Heart left ventricle (tissue), 13 donors: ENCODE results near the gene PAWR.

Source experiments
- POLR2A ChIP-seq, 2 donors: fragments of 450-650 bp; IDR thresholded peaks; one replicate each; pipeline ENCODE4 v1.6.1; 2017; ENCODE audit warnings: antibody characterized with exemption in 2 of 2, mild to moderate bottlenecking in 2 of 2, moderate library complexity in 2 of 2
- TF ChIP-seq, protein P1 (sequence below), 12 donors: fragments of 200-600 bp; sonication (generic) in 4 of 12; IDR thresholded peaks; one replicate each; pipeline versions ENCODE4 v1.5.0 to v1.8.0; 2018 to 2022; ENCODE audit warnings: antibody characterized with exemption in 12 of 12, mild to moderate bottlenecking in 5 of 12
- donor health status: ischemic (EF 13 %, LVEDD 7.1; RV severe dilation, severe dysfunction).
- donor health status: DM: no; HTN: yes; CAD: no.
- donor health status: DM: no; HTN: no; CAD: no.
- donor health status: ischemic (EF 25% LVEDD 6.9; RV normal size, moderate dysfunction).
- donor health status: ischemic (EF 25% LVEDD 5.7; RV mildly dilated, moderate dysfunction).
- donor health status: ischemic (EF 35%, LVEDD 5.7; RV mildly dilated, moderate dysfunction).
- donor health status: nonischemic (EF 11% LVEDD 7.7; RV severe dilation, severe dysfunction).
- donor health status: DM: yes; HTN: yes; CAD: no.
- donor health status: PGD.
- donor health status: ischemic (EF 29% LVEDD 5.4; RV normal size, mild dysfunction).
- donor health status: nonischemic (EF 23%, LVEDD 6.1; RV moderate dilation, normal function).

DNA sequence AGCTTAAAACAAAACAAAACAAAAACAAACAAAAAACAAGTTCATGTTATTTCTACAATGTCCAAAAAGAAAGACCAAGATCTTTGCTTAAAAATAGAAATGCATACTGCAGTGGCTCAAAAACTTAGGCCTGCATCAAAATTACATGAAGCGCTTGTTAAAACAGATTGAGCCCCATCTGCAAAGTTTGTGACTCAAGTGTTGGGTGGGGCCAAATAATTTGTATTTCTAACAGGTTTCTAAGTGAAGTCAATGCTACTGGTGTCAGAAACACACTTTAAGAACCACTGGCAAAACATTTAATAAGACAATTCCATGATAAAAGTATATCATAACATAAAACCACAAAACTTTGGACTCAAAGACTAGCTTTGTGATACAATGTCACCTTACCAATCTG, 105.6 kb downstream of the PAWR start:
- TF ChIP-seq, protein P1, sequence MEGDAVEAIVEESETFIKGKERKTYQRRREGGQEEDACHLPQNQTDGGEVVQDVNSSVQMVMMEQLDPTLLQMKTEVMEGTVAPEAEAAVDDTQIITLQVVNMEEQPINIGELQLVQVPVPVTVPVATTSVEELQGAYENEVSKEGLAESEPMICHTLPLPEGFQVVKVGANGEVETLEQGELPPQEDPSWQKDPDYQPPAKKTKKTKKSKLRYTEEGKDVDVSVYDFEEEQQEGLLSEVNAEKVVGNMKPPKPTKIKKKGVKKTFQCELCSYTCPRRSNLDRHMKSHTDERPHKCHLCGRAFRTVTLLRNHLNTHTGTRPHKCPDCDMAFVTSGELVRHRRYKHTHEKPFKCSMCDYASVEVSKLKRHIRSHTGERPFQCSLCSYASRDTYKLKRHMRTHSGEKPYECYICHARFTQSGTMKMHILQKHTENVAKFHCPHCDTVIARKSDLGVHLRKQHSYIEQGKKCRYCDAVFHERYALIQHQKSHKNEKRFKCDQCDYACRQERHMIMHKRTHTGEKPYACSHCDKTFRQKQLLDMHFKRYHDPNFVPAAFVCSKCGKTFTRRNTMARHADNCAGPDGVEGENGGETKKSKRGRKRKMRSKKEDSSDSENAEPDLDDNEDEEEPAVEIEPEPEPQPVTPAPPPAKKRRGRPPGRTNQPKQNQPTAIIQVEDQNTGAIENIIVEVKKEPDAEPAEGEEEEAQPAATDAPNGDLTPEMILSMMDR (IDR thresholded peaks at IDR 0.05), result no peak
- no peak for TF ChIP-seq POLR2A (IDR thresholded peaks at IDR 0.05)
